Type B pancreatic cell (in vitro differentiated cells): ENCODE results near the gene CFAP70. TPM values are rescaled to one million over a fixed set of nuclear protein-coding genes. Genes with fewer than 3 reads are reported as not detected.

Source experiments
- DNase-seq: peaks from one replicate; pipeline ENCODE4 v3.0.0; 2021; ENCODE audit warnings: mixed read lengths; ENCODE audit not compliant: unreplicated experiment; ENCODE audit errors: extremely low spot score
- H3K27ac Mint-ChIP-seq: 2 replicates; pipeline ENCODE4 v1.8.0; 2021; ENCODE audit warnings: mild to moderate bottlenecking, mixed read lengths
- H3K27me3 Mint-ChIP-seq: 2 replicates; pipeline ENCODE4 v1.8.0; 2021; ENCODE audit warnings: mixed read lengths
- H3K36me3 Mint-ChIP-seq: 2 replicates; pipeline ENCODE4 v1.8.0; 2021; ENCODE audit warnings: mixed read lengths
- H3K4me1 Mint-ChIP-seq: one replicate; pipeline ENCODE4 v1.8.0; 2021; ENCODE audit warnings: mixed read lengths; ENCODE audit not compliant: unreplicated experiment
- H3K4me3 Mint-ChIP-seq: 2 replicates; pipeline ENCODE4 v1.8.0; 2021; ENCODE audit warnings: mild to moderate bottlenecking, mixed read lengths
- H3K9me3 Mint-ChIP-seq: 2 replicates; pipeline ENCODE4 v1.8.0; 2021; ENCODE audit warnings: mixed read lengths
- CTCF ChIP-seq: fragments of 200-600 bp; sonication (generic); conservative IDR thresholded peaks from 2 replicates; pipeline ENCODE4 v1.5.0; 2021; ENCODE audit warnings: antibody characterized with exemption, mild to moderate bottlenecking
- total RNA-seq: library from RNA; stranded (reverse); gene quantifications from 2 replicates; pipeline ENCODE4 v1.2.1, GENCODE V29; 2021; ENCODE audit warnings: low replicate concordance

The CFAP70 gene
- total RNA-seq, 1 donor from 2014 or later, result 9.7 TPM

- H3K27ac Mint-ChIP-seq, result peak overlapping the region; percentile 37
- H3K9me3 Mint-ChIP-seq, result no peaks in the 10 kb centered on the region
- DNase-seq, result no peak
- peaks cover 24% of the 10 kb centered on the region for H3K36me3 Mint-ChIP-seq
- H3K4me3 Mint-ChIP-seq, result peak overlapping the region; percentile 100
- no peaks in the 10 kb centered on the region for H3K27me3 Mint-ChIP-seq
- TF ChIP-seq CTCF, result no peak
- peaks cover 28% of the 10 kb centered on the region for H3K4me1 Mint-ChIP-seq
Measured at GRCh38 chr10:73244866-73245477, 113.7 kb downstream of the CFAP70 start.

- Mint-ChIP-seq H3K27me3 (no peaks in the 10 kb centered on the region), H3K4me3 (no peak overlapping the region), H3K27ac (peak overlapping the region; percentile 70), H3K4me1 (peaks cover 6% of the 10 kb centered on the region), H3K36me3 (peaks cover 16% of the 10 kb centered on the region), H3K9me3 (no peaks in the 10 kb centered on the region)
- no peak for DNase-seq
- TF ChIP-seq CTCF, result no peak
Measured at GRCh38 chr10:73239908-73240307, 118.8 kb downstream of the CFAP70 start.

- Mint-ChIP-seq H3K36me3 (peaks cover 10% of the 10 kb centered on the region), H3K27ac (no peak overlapping the region), H3K9me3 (no peaks in the 10 kb centered on the region), H3K4me3 (no peak overlapping the region), H3K27me3 (no peaks in the 10 kb centered on the region), H3K4me1 (no peaks in the 10 kb centered on the region)
- no peak for TF ChIP-seq CTCF
- no peak for DNase-seq
Measured at GRCh38 chr10:73238990-73239566, 119.6 kb downstream of the CFAP70 start.

DNA sequence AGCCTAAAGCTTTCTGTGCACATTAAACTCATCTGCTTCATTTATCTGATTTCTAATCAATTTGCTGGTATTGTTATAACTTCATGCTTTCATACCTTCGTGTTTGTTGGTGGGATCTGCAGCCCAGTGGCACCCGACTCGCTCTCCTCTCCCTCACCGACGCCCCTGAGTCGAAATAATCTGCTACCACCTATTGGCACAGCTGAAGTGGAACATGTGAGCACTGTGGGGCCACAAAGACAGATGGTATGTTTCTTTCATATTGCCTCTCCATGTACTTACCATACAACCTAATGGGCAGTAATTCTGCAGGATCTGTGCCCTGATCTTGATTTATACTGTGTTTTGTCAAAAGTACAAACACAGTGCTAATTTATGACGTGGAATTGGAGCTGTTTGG, 124.0 kb downstream of the CFAP70 start:
- Mint-ChIP-seq H3K27me3 (no peaks in the 10 kb centered on the region), H3K4me3 (no peak overlapping the region), H3K9me3 (no peaks in the 10 kb centered on the region), H3K27ac (no peak overlapping the region), H3K36me3 (peaks cover 10% of the 10 kb centered on the region), H3K4me1 (no peaks in the 10 kb centered on the region)
- DNase-seq, result no peak
- no peak for TF ChIP-seq CTCF

GRCh38 chr10:73233883-73234282, 124.8 kb downstream of the CFAP70 start:
- no peak overlapping the region for H3K27ac Mint-ChIP-seq
- no peak for DNase-seq
- H3K4me3 Mint-ChIP-seq, result no peak overlapping the region
- H3K36me3 Mint-ChIP-seq, result peaks cover 10% of the 10 kb centered on the region
- H3K27me3 Mint-ChIP-seq, result no peaks in the 10 kb centered on the region
- no peaks in the 10 kb centered on the region for H3K4me1 Mint-ChIP-seq
- TF ChIP-seq CTCF, result no peak
- H3K9me3 Mint-ChIP-seq, result no peaks in the 10 kb centered on the region
